GM18505 (cell line): ENCODE measurements around the gene ADAMTS1.

Experiments
- ATAC-seq: cut with Tn5 transposase; IDR thresholded peaks from one replicate; pipeline ENCODE4 v1.9.1; 2021; ENCODE audit not compliant: unreplicated experiment
- POLR2A ChIP-seq: IDR thresholded peaks from 4 replicates; pipeline ENCODE4 v1.6.1; 2011; ENCODE audit warnings: borderline replicate concordance; ENCODE audit not compliant: insufficient read depth, insufficient read length; ENCODE audit errors: extremely low read depth

ADAMTS1 gene

GRCh38 chr21:26812173-26812572 lies 33.0 kb downstream of the ADAMTS1 start:
- TF ChIP-seq POLR2A, result no peak
- ATAC-seq, result no peak

- no peak for TF ChIP-seq POLR2A
- no peak for ATAC-seq
Observed at GRCh38 chr21:26811482-26811881, 33.7 kb downstream of the ADAMTS1 start.

- ATAC-seq, result no peak
- TF ChIP-seq POLR2A, result no peak
Observed at GRCh38 chr21:26810676-26811415, 34.4 kb downstream of the ADAMTS1 start.

- ATAC-seq, result no peak
- no peak for TF ChIP-seq POLR2A
Observed at GRCh38 chr21:26810266-26810665, 34.9 kb downstream of the ADAMTS1 start.

- no peak for ATAC-seq
- no peak for TF ChIP-seq POLR2A
Observed at GRCh38 chr21:26809745-26810144, 35.5 kb downstream of the ADAMTS1 start.

GRCh38 chr21:26806801-26807295 lies 38.4 kb downstream of the ADAMTS1 start:
- ATAC-seq, result no peak
- no peak for TF ChIP-seq POLR2A

- ATAC-seq, result no peak
- no peak for TF ChIP-seq POLR2A
Observed at GRCh38 chr21:26804895-26805609, 40.2 kb downstream of the ADAMTS1 start.

- no peak for ATAC-seq
- no peak for TF ChIP-seq POLR2A
Observed at GRCh38 chr21:26801498-26801897, 43.7 kb downstream of the ADAMTS1 start.

GRCh38 chr21:26800970-26801431 lies 44.2 kb downstream of the ADAMTS1 start:
- TF ChIP-seq POLR2A, result no peak

GRCh38 chr21:26800455-26800854 lies 44.8 kb downstream of the ADAMTS1 start:
- no peak for ATAC-seq
- no peak for TF ChIP-seq POLR2A

More at GRCh38 chr21:26800970-26801431, 44.2 kb downstream of the ADAMTS1 start:
- ATAC-seq, result no peak

- no peak for TF ChIP-seq POLR2A
- no peak for ATAC-seq
Observed at GRCh38 chr21:26800001-26800400, 45.2 kb downstream of the ADAMTS1 start.

- no peak for TF ChIP-seq POLR2A
- ATAC-seq, result no peak
Observed at GRCh38 chr21:26798856-26799751, 46.1 kb downstream of the ADAMTS1 start.
